Measurements from ENCODE around the gene ACTR3C.
"Not testable (repeated sequence)": the region's sequence is repeated elsewhere in the genome, so short reads cannot be mapped to it uniquely, and the experiment has no call there.

The ACTR3C gene

DNA sequence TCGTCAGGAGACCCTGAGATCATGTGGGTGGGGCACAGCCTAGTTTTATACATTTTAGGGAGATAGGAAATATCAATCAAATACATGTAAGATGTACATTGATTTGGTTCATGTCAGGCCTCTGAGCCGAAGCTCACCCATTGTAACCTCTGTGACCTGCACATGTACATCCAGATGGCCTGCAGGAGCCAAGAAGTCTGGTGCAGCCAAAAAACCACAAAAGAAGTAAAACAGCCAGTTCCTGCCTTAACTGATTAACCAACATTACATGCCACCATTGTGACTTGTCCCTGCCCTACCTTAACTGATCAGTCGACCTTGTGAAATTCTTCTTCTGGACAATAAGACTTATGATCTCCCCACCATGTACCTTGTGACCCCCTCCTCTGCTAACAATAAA, 16.2 kb downstream of the ACTR3C start:
- ChIA-PET POLR2A (no interaction called here), CTCF (no interaction called here)
- H3K4me3 ChIP-seq (ENCODE audit: low read depth, low read length) = no peak overlapping the region
- TF ChIP-seq CTCF (IDR thresholded peaks at IDR 0.05; ENCODE audit: insufficient read depth, low read length, missing control alignments) = no peak
- no peak for DNase-seq (ENCODE audit: low read depth, low spot score)

GRCh38 chr7:150306377-150306776, 17.0 kb downstream of the ACTR3C start:
- DNase-seq (ENCODE audit: low read depth, low spot score); POLR2A ChIA-PET; CTCF ChIA-PET; H3K4me3 ChIP-seq (ENCODE audit: low read depth, low read length): not testable (repeated sequence)

- CTCF ChIA-PET; H3K4me3 ChIP-seq (ENCODE audit: low read depth, low read length); POLR2A ChIA-PET; DNase-seq (ENCODE audit: low read depth, low spot score): not testable (repeated sequence)
Observed at GRCh38 chr7:150305903-150306284, 17.5 kb downstream of the ACTR3C start.

DNA sequence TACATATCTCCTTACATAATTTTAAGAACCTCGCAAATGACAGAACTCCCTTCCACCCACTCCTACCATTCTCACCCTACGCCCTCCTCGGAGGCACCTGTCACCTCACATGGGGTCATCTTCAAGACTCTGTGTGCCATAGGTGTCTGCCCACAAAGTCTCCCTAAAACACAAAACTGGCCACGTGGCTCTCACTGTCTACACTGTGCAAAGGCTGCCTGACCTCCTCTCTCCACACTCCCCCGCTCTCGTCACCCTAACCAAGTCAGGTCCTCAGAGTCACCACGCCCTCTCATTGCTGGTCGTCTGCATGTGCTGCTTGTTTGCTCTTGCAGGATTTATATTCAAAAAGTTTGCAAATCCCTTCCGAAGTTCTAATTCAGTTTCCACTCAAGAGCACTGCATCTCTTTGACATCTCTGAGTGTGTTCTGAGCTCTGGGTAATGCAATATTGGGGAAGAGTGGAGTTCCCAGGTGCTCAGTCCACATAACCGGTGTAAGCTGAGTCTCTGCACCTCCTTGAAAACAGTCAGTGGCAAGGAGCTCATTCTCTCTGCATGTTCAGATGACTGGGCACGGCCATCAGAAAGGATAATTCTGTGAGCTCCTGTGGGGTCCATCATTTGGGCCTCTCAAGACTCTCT, 18.0 kb downstream of the ACTR3C start:
- DNase-seq (ENCODE audit: low read depth, low spot score); CTCF ChIA-PET; H3K4me3 ChIP-seq (ENCODE audit: low read depth, low read length); POLR2A ChIA-PET: not testable (repeated sequence)

DNA sequence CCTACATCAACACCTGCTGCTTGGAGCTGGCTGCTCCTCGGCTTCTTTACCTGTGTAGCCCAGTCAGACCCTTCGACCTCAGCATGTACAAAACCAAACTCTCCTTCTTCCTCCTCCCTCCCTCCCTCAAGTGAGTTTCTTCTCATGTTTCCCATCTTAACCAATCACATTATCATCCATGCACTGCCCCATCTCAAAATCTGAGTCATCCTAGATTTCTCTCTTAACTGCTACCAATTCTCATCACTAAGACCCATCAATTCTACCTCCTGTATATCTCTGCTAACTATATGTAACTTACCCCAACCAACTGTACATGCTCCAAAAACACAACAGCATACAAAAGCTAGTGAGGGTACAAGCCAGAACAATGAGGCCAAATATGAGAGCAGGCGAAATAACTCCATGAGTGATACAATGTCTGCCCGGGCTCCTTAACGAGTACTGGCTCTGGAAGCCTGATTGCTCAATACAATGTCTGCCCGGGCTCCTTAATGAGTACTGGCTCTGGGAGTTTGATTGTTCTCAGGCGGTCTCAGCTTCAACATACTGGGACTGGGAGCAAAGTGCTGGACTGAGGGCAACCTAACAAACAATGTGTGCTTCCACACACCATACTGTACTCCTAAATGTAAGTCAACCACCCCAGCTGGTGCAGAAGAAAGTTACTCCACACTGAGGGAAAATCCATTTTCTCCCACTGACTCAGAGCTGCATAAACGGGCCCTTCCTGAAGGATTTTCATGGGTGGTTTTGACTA, 18.7 kb downstream of the ACTR3C start:
- H3K4me3 ChIP-seq (ENCODE audit: low read depth, low read length); POLR2A ChIA-PET; DNase-seq (ENCODE audit: low read depth, low spot score); CTCF ChIA-PET: not testable (repeated sequence)

DNA sequence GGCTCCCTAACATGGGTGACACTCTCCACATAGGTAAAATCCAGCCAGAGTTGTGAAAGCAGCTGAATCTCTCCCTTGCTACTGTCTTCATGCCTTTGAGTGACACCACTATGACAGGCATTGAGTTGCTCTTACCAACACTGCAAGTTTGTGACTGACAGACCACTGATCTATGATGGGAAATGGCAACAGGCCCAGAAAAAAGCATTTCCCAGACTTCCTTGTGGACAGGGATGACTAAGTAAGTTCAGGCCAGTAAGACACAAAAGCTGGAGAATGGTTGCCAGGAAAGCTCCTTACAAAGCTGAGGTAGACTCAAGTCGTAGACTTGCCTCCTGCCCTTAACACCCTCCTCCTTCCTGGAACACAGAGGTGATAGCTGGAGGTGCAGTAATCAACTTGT, 20.4 kb downstream of the ACTR3C start:
- POLR2A ChIA-PET; DNase-seq (ENCODE audit: low read depth, low spot score); CTCF ChIA-PET; H3K4me3 ChIP-seq (ENCODE audit: low read depth, low read length): not testable (repeated sequence)

DNA sequence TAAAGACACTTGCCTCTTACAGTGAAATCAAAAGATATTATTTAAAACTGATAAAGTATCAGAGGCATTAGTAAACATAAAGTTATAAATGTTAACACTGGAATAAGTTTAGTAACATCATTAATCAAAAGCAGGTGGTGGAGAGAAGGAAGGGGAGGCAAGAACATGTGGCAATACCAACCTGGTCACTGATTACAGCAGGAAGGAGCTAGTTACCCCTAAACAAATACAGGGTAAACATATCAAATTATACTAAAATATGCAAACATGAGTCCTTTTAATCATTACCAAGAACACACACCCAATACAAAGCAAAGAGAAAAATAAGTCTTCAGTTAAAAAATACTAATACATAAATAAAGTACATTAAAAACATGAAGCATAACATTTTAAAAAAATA, 25.4 kb downstream of the ACTR3C start:
- POLR2A ChIA-PET; CTCF ChIA-PET; H3K4me3 ChIP-seq (ENCODE audit: low read depth, low read length); DNase-seq (ENCODE audit: low read depth, low spot score): not testable (repeated sequence)

DNA sequence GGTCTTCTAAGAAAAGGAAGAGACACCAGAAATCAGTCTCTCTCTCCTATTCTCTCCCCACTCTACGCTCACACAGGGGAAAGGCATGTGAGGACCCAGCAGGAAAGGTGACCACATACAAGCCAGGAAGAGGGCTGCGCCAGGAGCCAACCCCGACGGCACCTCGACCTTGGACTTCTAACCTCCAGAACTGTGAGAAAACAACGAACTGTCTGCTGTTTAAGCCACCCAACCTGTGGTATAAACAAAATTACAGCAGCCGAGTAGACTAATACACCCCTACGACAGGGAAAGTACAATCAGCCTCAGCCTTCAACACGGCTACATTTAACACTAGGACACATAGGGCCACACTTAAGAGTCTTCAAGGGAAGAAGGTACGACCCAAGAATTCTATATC, 26.5 kb downstream of the ACTR3C start:
- POLR2A ChIA-PET; CTCF ChIA-PET; H3K4me3 ChIP-seq (ENCODE audit: low read depth, low read length); DNase-seq (ENCODE audit: low read depth, low spot score): not testable (repeated sequence)

- H3K4me3 ChIP-seq (ENCODE audit: low read depth, low read length); CTCF ChIA-PET; POLR2A ChIA-PET; DNase-seq (ENCODE audit: low read depth, low spot score): not testable (repeated sequence)
Observed at GRCh38 chr7:150295614-150296013, 27.7 kb downstream of the ACTR3C start.

DNA sequence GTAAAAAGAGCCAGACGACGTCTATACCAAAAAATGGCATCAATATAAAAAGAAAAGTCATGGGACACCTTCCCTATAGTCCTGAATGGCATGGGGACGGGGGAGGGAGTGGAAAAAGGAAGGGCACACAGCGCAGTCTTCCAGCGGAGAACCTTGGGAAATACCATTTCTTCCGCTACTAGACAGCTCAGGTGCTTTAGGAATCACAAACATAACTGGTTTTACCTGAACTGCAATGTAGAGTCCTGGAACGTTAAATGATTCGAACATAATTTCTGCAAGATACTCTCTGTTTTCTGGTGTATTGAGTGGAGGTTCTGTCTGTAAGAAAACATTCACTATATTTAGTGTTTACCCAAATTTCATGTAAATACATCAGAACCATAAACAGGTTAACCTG, 28.3 kb downstream of the ACTR3C start:
- CTCF ChIA-PET; POLR2A ChIA-PET; H3K4me3 ChIP-seq (ENCODE audit: low read depth, low read length); DNase-seq (ENCODE audit: low read depth, low spot score): not testable (repeated sequence)

DNA sequence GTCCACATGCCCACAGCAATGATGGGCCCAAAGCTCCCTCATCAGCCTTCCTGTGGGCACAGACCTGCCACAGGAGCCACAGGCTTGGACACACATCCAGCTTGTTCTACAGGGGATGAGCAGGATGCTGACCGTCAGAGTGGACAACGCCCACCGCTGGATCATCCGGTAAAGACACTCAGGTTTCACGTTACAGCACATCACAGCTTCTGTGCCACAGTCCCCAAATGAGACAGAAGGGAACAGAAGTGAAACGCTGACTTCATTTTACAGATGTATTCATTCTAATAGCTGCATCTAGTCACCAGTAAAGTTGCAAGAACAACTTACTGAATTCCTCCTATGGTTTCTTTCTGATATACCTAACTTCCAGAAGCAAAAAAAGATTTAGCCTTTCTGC, 33.0 kb downstream of the ACTR3C start:
- POLR2A ChIA-PET; H3K4me3 ChIP-seq (ENCODE audit: low read depth, low read length); DNase-seq (ENCODE audit: low read depth, low spot score): not testable (repeated sequence)
- CTCF ChIA-PET = interaction anchor here (1.0 kb wide), 1 partner anchor 24 kb away, joined by 3 read pairs; no protein-coding TSS in a partner anchor

DNA sequence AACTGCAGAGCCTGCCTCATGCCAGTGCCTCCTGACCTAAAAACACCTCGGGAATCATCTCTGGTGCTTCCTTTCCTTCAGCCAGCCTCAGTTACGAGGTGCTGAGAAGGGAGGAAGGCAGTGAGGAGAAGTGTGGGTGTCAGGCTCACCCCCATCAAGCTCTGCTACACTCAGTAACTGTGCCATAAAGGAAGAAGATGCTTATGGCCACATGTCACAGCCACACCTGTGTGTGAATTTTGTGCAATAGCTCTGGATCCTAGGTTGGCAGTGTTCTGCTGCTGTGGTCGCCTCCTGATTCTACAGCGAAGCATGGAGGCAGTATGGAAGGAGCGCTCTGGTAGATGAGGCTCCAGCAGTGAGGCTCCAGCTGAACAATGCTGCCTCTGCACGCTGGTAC, 34.5 kb downstream of the ACTR3C start:
- POLR2A ChIA-PET; DNase-seq (ENCODE audit: low read depth, low spot score); H3K4me3 ChIP-seq (ENCODE audit: low read depth, low read length); CTCF ChIA-PET: not testable (repeated sequence)

DNA sequence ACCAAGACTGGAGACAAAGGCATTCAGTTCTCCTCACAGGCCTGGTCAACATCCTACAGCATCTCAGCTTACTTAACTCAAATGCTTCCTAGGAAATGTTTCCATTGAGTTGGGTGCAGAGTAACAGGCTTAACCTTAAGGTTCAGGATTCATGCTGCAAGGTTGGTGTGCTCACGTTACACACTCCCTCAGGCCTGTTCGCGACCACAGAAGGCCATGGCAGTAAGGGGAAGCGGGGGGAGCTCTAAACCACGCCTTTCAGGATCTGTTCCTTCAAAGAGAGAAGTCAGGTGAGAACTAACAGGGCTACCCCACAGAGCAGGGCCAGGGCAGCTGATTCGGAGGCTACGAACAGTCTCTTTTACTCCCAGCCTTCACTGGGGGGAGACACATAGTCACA, 35.5 kb downstream of the ACTR3C start:
- H3K4me3 ChIP-seq (ENCODE audit: low read depth, low read length); POLR2A ChIA-PET; DNase-seq (ENCODE audit: low read depth, low spot score): not testable (repeated sequence)
- CTCF ChIA-PET = interaction anchor here (1.6 kb wide), 1 partner anchor 134 kb away, joined by 3 read pairs; no protein-coding TSS in a partner anchor
